Cerebellar cortex (tissue), 1 donor: ENCODE measurements around the gene ZBTB43.
"Not testable (repeated sequence)": the region's sequence is repeated elsewhere in the genome, so short reads cannot be mapped to it uniquely, and the experiment has no call there.

Experiments
- DNase-seq: peaks from one replicate; pipeline ENCODE4 v3.0.0-alpha.2; 2015; ENCODE audit warnings: low spot score

Gene ZBTB43

DNA sequence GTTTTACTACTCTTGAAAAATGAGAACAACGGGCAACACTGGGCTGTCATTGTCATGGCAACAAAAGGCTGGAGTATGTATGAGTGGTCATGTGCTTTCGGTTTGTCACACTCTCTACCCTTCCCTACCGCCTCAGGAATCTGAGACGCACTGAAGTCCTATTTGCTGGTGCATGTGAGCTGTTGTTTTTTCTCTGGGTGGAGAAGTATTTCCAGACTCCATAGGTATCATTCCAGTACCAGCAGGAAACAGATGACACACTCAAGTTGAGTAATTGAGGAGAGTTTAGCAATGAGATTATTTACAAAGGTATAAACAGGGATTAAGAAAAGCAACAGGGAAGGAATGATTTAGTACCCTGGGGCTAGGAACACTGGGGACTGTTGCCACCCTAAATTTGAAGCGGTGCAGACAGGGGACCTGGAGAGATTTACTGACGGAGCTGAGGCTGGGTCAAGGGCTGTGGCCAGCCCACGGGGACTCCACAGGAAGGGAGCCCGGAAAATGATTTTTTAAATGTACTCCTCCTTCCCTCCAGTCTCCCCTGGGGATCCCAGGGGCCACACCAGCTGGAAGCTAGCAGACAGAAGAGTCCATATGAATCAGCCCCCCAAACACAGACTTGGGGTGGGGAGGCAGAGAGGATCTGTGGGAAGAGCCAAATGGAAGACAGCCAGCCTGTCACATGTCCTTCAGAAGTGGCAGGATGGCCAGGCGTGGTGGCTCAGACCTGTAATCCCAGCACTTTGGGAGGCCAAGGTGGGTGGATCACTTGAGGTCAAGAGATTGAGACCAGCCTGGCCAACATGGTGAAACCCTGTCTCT is 13.2 kb upstream of the ZBTB43 start:
- peak; percentile 74 for DNase-seq

DNA sequence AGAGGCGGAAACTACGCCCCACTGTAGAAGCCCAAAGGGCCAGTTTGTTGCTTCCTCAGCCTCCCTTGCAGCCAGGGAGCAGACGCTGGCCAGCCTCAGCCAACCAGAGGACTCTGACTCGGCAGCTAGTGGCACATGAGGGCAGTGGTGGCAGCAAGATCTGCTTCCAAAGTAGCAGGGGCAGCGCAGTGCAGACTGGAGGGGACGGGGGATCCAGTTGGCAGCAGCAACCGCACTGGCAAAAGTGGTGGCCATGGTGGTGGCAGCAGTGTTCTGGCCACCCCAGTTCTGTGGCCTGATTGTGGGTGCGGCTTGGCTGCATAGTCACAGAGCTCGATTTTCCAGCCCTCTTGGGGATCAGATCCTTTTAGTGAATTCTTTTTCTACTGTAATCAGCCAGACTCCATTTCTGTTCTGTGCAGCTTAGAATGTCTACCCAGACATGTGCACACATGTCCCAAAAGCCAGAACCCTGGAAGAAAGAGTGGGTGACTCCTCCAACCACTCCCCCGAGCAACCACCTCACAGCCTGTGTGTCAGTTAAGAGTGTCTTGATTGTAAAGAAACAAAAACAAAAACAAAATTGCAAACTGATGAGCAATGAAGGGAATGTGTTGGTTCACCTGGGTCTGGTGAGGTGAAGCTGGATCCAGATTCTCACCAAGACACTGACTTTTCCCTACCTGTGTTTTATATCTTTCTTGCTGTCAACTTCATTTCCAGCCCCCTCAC is 11.0 kb upstream of the ZBTB43 start:
- no peak for DNase-seq

DNA sequence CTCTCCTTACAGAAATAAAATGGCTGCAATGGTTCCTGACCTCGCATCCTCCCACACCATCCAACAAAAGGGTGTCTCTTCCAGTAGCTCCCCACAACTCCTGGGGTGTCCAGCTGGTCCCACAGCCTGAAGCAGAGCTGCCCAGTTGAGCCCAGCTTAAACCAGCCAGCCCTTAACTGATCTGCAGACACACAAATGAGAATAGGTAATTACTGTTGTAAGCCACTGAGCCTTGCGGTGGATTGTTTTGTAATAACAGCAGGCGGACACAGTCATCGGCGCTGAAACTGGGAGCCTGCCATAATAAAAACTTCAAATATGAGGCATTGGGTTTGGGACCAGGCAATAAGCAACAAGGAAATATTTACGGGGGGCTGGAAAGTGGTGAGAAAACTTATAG is 10.4 kb upstream of the ZBTB43 start:
- DNase-seq = no peak

DNA sequence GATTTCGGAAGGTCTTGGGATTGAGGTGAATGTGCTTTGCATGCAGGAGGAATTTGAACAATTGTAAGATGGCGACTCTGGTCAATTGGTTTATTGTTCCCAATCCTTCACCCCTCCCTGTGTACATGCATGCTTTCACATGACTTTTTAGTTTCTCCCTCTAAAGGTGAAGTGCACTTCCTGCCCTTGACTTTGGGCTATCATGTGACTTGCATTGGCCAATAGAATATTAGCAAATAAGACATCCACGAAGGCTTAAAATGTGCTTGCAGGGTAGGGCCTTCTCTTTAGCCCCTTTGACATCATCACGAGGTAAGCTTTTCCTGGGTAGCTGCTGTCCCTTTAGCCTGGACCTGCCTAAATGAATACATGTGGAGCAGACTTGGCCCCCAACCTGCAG is 8.1 kb upstream of the ZBTB43 start:
- no peak for DNase-seq

DNA sequence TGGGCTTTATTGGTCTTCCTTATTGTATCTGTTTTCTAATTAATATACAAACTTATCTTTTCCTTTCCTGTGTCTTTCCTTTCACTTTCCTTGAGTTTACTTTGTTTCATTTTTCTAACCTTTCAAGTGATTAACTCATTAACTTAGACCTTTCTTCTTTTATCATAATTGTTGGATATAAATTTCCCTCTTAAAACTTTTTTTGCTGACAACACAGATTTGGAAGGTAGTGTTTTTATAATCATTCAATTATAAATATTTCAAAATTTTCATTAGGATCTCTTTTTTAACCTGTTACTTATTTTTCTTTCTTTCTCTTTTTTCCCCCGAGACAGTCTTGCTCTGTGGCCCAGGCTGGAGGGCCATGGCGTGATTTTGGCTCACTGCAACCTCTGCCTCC is 6.9 kb upstream of the ZBTB43 start:
- DNase-seq = no peak

DNA sequence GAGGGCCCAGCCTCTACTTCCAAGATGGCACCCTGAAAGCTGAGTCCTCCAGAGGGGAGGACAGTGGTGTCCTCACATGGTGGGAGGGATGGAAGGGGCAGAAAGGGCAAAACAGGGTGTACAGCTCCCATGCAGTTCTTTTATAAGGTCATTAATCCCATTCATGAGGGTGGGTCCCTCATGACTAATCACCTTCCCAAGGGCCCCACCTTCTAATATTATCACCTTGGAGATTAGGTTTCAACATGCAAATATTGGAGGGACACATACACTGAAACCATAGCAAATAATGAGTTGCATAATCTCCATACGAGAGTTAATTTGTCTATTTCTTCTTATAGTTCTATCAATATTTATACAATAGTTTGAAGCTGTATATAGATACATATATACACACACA is 5.8 kb upstream of the ZBTB43 start:
- DNase-seq = no peak

DNA sequence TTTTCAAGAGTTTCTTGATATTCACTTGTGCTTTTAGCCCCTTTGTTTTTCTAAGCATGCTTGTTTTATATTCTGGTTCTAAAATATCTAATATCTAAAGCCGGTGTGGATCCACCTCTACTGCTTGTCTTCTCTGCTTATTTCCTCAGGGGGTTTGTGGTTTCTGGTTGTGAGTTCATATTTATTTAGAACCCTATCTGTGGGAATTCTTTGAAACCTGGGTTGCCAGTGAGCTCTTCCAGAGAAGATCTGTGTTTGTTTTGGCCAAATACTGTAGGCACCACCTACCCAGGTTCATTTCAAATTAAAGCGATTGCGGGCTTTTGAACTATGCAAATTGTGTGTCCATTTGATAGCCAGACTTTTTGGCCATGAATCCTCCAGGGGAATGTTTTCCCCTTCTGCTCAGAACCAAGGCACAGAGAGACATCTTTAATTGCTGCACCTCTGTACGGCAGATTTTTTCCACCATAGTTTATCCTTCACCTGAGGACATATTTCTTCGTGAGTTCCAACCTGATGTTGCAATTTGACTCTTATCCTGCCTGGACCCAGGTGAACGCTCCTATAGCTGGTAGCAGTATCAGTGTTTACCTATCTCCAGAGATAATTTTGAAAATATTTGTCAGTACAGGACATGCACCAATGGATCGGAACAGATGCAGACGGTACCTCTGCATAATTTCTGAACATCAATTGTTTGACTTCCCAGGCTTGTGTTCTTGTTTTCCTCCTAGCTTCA is 2.4 kb upstream of the ZBTB43 start:
- DNase-seq = no peak

DNA sequence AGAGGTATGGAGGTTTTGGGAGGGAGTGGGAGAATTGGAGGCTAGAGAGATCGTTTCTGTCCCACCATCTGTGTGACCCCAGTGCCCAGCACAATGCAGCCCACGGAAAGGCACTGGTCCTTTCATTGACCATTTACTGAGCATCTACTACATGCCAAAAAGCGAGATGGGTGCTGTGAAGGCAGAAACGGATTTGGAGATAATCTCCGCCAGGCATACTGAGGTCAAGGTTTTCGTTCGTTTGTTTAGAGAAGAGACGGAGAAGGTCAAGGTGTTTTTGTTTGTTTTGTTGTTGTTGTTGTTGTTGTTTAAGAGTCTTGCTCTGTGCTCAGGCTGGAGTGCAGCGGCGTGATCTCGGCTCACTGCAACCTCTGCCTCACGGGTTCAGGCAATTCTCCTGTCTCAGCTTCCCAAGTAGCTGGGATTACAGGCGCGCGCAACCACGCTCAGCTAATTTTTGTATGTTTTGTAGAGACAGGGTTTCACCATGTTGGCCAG is 593 bp upstream of the ZBTB43 start:
- DNase-seq = no peak

DNA sequence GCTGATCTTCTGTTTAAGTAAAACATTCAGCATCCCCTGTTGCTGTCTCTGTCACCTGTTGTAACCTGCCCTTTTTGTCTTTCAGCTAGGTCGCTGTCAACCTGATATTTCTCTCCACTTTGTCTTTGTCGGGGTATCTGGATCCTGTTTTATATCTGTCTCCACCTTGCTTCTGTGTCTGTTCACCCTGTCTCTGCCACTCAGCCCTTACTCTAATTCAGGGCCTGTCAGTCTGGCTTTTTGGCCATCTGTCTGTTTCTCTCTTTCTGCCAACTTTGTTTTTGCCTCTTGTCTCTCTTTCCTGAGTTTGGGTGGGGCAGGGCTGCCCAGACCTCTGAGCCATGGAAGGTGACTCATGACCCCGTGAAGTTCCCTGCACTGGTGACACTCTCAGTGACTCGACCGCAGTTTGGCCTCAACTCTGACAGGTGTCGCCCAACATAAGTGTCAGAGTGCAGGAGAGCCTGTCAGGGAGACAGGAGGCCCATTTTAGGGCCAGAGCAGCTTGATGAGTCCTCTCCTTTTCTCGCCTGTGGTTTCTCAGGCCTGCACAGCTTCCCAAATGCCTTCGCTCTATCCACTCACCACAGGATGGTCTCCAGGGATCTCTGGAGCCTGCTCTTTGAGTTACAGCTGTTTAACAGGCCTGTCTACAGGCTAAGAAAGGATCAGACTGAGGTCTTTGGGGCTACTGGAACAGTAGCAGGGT is 868 bp downstream of the ZBTB43 start:
- no peak for DNase-seq

DNA sequence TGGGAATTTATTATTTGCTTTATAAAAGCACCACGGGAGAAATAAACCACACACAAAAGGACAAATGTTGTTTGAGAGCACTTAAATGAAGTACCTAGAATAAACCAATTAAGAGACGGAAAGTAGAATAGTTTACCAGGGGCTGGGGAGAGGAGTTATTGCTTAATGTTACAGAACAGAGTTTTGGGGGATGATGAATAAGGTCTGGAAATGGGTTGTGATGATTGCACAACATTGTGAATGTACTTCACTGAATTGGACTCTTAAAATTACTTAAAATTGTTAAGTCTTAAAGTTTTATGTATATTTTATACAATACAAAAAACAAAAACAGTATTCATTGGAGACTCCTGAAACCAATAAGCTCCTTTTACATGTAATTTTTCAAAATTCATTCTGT is 1.5 kb downstream of the ZBTB43 start:
- DNase-seq = no peak

DNA sequence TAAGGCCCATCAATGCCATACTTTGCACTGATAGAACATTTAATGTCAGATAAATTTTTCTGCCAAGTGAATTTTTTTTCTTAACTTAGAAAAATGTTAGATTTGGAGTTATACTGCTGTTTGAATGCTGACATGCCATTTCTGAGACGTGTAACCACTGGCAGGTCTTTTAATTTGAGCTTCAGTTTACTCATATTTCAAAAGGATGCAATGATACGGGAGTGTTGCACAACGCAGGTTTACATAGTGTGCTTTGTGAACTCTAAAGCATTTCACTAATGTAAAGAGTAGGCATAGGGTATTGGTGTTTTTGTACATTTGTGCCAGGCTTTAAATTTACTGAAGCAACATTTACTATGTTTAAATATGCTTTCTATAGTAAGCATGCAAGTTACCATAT is 4.2 kb downstream of the ZBTB43 start:
- no peak for DNase-seq

DNA sequence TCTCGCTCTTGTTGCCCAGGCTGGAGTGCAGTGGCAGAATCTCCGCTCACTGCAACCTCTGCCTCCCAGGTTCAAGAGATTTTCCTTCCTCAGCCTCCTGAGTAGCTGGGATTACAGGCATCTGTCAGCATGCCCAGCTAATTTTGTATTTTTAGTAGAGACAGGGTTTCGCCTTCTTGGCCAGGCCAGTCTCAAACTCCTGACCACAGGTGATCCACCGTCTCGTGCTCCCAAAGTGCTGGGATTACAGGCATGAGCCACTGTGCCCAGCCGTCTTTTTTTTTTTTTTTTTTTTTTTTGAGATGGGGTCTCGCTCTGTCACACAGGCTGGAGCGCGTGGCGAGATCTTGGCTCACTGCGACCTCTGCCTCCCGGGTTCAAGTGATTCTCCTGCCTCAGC is 5.4 kb downstream of the ZBTB43 start:
- DNase-seq = not testable (repeated sequence)

DNA sequence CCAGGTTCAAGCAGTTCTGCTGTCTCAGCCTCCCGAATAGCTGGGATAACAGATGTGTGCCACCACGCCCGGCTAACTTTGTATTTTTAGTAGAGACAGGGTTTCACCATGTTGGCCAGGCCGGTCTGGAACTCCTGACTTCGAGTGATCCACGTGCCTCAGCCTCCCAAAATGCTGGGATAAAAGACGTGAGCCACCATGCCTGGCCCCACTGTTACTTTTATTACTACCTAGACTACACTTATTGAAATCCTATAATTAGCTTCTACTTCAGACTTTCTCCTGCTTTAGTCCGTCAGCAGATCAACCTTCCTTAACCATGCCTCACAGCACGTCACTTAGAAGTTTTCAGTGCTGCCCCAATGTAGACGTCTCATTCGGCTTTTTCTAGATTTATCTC is 8.2 kb downstream of the ZBTB43 start:
- no peak for DNase-seq

DNA sequence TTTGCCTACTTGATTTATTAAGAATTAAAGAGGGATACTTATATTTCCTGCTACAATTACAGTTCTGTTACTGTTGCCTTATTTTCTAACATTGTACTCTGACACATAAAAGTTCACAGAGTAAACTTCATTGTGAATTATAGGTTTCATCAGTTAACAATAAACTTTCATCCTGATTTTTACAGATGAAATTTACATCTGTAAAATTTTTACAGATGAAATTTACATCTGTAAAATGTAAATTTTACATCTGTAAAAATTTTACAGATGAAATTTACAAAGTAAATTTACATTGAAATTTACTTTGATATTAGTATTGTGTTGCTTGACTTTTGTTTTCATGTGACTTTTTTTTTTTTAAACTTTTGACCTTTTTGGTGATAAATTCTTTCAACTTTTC is 9.3 kb downstream of the ZBTB43 start:
- DNase-seq = no peak

DNA sequence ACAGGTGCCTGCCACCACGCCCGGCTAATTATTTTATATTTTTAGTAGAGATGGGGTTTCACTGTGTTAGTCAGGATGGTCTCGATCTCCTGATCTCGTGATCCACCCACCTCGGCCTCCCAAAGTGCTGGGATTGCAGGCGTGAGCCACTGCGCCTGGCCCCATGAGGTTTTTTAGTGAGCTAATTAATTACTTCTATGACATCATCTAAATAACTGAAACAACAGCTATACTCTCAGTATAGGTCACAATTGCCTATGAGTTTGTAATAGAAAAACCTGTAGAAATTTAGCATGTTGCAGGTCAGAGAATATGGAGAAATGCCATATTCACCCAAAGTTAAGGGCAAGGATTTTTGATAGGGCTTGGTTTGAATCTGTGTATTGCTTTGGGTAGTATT is 12.8 kb downstream of the ZBTB43 start:
- not testable (repeated sequence) for DNase-seq

DNA sequence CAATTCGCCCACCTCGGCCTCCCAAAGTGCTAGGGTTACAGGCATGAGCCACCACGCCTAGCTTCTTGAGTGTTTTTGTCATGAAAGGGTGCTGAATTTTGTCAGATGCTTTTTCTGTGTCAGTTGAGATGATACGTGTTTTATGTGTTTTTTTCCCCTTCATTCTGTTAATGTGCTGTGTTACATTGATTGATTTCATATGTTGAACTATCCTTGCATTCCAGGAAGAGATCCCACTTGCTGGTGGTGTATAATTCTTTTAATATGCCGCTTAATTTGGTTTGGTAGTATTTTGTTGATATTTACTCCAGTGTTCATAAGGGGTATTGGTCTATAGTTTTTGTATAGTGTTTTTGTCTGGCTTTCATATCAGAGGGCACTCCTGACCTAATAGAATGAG is 13.6 kb downstream of the ZBTB43 start:
- DNase-seq = no peak

DNA sequence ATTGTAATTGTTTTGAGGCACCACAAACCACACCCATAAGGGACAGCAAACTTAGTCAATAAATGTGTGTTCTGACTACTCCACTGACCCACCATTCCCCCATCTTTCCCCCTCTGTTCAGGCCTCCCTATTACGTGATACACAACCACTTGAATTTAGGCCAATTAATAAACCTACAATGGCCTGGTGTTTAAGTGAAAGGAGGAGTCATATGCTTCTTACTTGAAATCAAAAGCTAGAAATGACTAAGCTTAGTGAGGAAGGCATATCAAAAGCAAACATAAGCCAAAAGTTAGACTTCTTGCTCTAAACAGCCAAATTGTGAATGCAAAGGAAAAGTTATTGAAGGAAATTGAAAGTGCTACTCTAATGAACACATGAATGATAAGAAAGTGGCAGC is 14.6 kb downstream of the ZBTB43 start:
- DNase-seq = no peak

DNA sequence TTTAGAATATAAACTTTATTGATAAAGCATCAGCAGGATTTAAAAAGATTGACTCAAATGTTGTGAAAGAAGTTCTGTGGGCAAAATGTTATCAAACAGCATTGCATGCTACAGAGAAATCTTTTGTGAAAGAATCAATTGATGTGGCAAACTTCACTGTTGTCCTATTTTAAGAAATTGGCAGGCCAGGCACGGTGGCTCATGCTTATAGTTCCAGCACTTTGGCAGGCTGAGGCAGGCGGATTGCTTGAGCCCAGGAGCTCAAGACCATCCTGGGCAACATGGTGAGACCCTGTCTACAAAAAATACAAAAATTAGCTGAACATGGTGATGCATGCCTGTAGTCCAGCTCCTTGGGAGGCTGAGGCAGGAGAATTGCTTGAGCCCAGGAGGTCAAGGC is 17.4 kb downstream of the ZBTB43 start:
- peak; percentile 18 for DNase-seq

DNA sequence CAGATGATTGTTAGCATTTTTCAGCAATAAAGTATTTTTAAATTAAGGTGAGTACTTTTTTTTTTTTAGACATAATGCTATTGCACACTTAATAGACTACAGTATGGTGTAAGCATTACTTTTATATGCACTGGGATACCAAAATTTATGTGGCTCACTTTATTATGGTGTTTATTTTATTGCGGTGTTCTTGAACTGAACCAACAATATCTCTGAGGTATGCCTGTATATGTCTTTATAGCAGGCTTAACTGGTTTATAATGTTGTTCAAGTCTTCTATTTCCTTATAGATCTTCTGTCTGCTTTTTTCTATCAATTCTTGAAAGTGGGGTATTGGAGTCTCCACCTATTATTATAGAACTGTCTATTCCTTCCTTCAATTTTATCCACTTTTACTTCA is 18.0 kb downstream of the ZBTB43 start:
- no peak for DNase-seq

DNA sequence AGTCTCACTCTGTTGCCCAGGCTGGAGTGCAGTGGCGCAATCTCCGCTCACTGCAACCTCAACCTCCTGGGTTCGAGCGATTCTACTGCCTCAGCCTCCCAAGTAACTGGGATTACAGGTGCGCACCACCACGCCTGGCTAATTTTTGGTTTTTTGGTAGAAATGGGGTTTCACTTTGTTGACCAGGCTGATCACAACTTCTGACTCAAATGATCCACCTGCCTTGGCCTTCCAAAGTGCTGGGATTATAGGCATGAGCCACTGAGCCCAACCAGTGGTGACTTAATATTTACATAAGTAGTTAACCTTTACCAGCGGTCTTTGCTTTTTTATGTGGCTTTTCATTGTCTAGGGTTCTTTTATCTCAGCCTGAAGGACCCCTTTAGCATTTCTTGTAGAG is 19.2 kb downstream of the ZBTB43 start:
- not testable (repeated sequence) for DNase-seq

DNA sequence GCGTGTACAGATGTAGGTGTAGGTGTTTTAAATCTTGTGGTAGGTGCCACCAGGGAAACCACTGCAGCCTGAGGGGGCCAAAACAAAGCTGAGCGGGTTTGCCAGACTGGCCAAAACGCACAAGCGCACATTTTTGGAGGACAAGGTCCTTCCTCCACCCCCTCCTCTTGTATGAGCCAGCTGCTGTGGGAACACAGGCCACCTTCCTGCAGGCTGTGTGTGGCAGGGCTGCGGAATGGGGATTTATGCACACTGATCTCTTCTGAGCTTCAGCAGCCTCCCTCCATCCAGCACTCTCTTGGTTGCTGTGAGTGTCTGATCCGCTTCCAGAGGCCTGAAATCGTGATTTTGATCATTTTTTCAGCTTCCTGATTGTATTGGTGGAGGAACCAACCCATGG is 22.4 kb downstream of the ZBTB43 start:
- DNase-seq = no peak

DNA sequence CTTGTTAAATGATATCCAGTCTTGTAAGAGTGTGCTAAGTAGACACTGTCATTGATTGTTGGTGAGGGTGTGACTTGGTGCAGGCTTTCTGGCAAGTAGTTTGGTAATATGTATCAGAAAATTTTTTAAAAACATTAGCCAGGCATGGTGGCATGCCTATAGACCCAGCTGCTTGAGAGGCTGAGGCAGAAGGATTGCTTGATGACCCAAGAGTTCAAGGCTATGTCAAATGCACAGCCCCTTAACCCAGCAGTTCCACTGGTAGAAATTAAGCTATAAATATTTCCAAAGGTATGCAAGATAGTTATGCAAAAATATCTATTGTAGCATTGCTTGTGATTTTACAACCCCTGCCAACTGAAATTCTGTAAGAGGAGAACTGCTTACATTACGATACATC is 24.2 kb downstream of the ZBTB43 start:
- DNase-seq = no peak
